ENCODE data around the gene COL1A1. TPM values are rescaled to one million over a fixed set of nuclear protein-coding genes. Genes with fewer than 3 reads are reported as not detected.

COL1A1 gene
- total and polyA plus RNA-seq, 2 experiments from 2014 or later: 1,063 to 6,071 TPM

DNA sequence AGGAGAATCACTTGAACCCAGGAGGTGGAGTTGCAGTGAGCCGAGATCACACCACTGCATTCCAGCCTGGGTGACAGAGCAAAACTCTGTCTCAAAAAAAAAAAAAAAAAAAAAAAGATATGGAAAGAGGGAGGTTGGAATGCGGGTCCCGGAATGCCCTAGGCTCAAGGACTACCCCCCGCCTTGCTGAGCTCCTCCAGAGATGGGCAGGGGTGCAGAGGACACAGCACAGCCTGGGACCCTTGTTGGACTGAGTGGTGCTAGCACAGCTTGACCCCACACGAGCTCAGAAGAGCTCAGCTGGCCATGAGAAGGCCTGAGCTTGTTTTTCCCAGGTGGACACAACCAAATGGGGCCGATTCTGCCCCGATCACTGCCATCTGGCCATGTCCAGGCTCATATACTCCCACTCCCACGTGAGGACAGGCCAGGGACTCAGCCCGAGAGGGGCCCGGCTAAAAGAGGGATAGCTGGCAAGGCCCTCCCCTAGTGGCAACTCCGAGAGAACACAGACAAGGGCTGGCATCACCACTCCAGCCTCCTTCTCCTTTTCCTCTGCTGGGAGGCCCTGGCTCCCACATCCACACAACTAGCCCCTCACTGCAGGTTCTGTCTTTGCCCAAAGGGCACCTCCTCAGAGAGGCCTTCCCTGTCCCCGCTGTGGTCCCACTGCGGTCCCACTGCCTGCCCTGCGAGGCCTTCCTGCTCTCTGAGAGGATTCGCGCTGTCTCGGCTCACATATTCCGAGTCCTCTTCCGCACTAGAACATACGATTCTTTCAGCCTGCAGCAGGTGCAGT is 24.7 kb downstream of the COL1A1 start:
- Histone ChIP-seq H3K4me3 (no peak overlapping the region), H3K4me2 (no peak overlapping the region), H4K20me1 (ENCODE audit: insufficient read depth, poor library complexity, severe bottlenecking) (no peaks in the 10 kb centered on the region), H3K79me2 (no peaks in the 10 kb centered on the region), H3K36me3 (replicated peaks; ENCODE audit: insufficient read depth, low read depth) (no peaks in the 10 kb centered on the region), H3K9me2 (replicated peaks; ENCODE audit: insufficient read depth) (no peaks in the 10 kb centered on the region), H2AFZ (no peak overlapping the region), H3K27me3 (no peaks in the 10 kb centered on the region), H3K4me1 (ENCODE audit: insufficient read depth) (peaks cover 47% of the 10 kb centered on the region), H3K27ac (peak overlapping the region; percentile 93), H3K9me3 (ENCODE audit: low read depth) (no peaks in the 10 kb centered on the region)
- TF ChIP-seq, protein P1, sequence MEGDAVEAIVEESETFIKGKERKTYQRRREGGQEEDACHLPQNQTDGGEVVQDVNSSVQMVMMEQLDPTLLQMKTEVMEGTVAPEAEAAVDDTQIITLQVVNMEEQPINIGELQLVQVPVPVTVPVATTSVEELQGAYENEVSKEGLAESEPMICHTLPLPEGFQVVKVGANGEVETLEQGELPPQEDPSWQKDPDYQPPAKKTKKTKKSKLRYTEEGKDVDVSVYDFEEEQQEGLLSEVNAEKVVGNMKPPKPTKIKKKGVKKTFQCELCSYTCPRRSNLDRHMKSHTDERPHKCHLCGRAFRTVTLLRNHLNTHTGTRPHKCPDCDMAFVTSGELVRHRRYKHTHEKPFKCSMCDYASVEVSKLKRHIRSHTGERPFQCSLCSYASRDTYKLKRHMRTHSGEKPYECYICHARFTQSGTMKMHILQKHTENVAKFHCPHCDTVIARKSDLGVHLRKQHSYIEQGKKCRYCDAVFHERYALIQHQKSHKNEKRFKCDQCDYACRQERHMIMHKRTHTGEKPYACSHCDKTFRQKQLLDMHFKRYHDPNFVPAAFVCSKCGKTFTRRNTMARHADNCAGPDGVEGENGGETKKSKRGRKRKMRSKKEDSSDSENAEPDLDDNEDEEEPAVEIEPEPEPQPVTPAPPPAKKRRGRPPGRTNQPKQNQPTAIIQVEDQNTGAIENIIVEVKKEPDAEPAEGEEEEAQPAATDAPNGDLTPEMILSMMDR (IDR thresholded peaks at IDR 0.05; ENCODE audit: poor library complexity): no peak
- no peak for TF ChIP-seq EZH2 (IDR thresholded peaks at IDR 0.05; ENCODE audit: borderline replicate concordance)
- 91% methylated on average over 20 of the region's 20 CpGs for WGBS (ENCODE audit: low lambda C conversion rate, missing lambda C conversion rate)
- DNase-seq (ENCODE audit: low spot score): no peak

DNA sequence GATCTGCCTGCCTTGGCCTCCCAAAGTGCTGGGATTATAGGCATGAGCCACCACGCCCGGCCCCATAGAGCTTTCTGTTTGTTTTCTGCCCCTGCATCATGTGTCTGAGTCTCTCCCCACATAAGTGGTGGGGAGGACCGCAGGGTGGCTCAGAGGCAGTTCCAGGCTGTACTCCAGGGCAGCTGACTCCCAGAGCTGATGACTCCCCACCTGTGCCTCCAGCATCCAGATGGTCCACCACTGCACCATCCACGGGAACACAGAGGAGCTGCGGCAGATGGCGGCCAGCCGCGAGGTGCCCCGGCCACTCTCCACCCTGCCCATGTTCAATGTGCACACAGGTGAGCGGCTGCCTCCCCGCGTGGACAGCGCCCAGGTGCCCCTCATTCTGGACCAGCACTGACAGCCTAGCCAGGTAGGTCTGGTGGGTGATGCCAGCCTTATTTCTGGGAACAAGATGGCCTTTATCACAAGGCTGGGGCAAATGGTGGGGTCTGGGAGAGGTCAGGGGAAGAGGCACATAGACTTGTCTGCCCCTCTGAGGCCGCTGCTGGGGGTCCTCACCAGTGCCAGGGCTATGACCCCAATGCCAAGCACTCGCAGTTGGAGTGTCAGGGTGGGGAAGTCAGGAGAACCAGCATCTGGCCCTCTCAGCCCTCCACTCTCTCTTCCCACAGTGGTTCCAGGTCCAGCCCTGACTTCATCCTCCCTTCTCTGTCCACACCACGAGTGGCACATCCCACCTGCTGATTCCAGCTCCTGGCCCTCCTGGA is 26.2 kb downstream of the COL1A1 start:
- peaks cover 47% of the 10 kb centered on the region for H3K4me1 ChIP-seq (ENCODE audit: insufficient read depth)
- H3K36me3 ChIP-seq (replicated peaks; ENCODE audit: insufficient read depth, low read depth): no peaks in the 10 kb centered on the region
- peak overlapping the region; percentile 21 for H3K4me2 ChIP-seq
- no peaks in the 10 kb centered on the region for H3K9me3 ChIP-seq (ENCODE audit: low read depth)
- no peaks in the 10 kb centered on the region for H3K27me3 ChIP-seq
- no peak overlapping the region for H2AFZ ChIP-seq
- WGBS (ENCODE audit: low lambda C conversion rate, missing lambda C conversion rate): 90% methylated on average over 16 of the region's 16 CpGs
- no peaks in the 10 kb centered on the region for H3K79me2 ChIP-seq
- H3K9me2 ChIP-seq (replicated peaks; ENCODE audit: insufficient read depth): no peaks in the 10 kb centered on the region
- H3K27ac ChIP-seq: peak overlapping the region; percentile 83
- no peak overlapping the region for H3K4me3 ChIP-seq
- no peak for TF ChIP-seq EZH2phosphoT487 (IDR thresholded peaks at IDR 0.05; ENCODE audit: low read depth, severe bottlenecking, unreplicated experiment)
- no peak for TF ChIP-seq EZH2 (IDR thresholded peaks at IDR 0.05; ENCODE audit: borderline replicate concordance)
- TF ChIP-seq, protein P1 (IDR thresholded peaks at IDR 0.05; ENCODE audit: poor library complexity): no peak
- no peaks in the 10 kb centered on the region for H4K20me1 ChIP-seq (ENCODE audit: insufficient read depth, poor library complexity, severe bottlenecking)
- DNase-seq (ENCODE audit: low spot score): no peak

DNA sequence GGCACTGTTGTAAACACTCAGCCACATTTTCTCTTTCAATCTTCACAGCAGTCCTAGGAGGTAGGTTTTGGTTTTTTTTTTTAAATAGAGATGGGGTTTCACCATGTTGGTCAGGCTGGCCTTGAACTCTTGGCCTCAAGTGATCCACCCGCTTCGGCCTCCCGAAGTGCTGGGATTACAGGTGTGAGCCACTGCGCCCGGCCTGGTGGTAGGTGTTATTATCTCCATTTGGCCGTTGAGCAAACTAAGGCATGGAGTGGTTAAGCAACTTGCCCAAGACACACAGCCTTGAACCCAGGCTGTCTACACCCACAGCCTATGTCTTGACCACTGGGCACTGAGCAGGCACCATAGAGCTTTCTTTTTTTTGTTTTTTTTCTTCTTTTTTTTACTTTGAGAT is 27.0 kb downstream of the COL1A1 start:
- Histone ChIP-seq H3K4me1 (ENCODE audit: insufficient read depth) (peaks cover 47% of the 10 kb centered on the region), H4K20me1 (ENCODE audit: insufficient read depth, poor library complexity, severe bottlenecking) (no peaks in the 10 kb centered on the region), H2AFZ (no peak overlapping the region), H3K4me3 (no peak overlapping the region), H3K79me2 (no peaks in the 10 kb centered on the region), H3K4me2 (no peak overlapping the region), H3K27me3 (no peaks in the 10 kb centered on the region), H3K27ac (peak overlapping the region; percentile 83), H3K9me3 (ENCODE audit: low read depth) (no peaks in the 10 kb centered on the region), H3K36me3 (replicated peaks; ENCODE audit: insufficient read depth, low read depth) (no peaks in the 10 kb centered on the region), H3K9me2 (replicated peaks; ENCODE audit: insufficient read depth) (no peaks in the 10 kb centered on the region)
- no peak for DNase-seq (ENCODE audit: low spot score)
- 82% methylated on average over 6 of the region's 6 CpGs for WGBS (ENCODE audit: low lambda C conversion rate, missing lambda C conversion rate)
- TF ChIP-seq EZH2 (IDR thresholded peaks at IDR 0.05; ENCODE audit: borderline replicate concordance) (no peak), EZH2phosphoT487 (IDR thresholded peaks at IDR 0.05; ENCODE audit: low read depth, severe bottlenecking, unreplicated experiment) (no peak)
- TF ChIP-seq, protein P1 (IDR thresholded peaks at IDR 0.05; ENCODE audit: poor library complexity): no peak

Data from hepatocyte (in vitro differentiated cells).